OCI-M1 (cell line): Measurements from ENCODE around the gene ASCC3.
"Not testable (repeated sequence)": the region's sequence is repeated elsewhere in the genome, so short reads cannot be mapped to it uniquely, and the experiment has no call there.

Source experiments
- DNase-seq: peaks from one replicate; lab custom pipeline; 2025; lab: John Stamatoyannopoulos, UW

ASCC3 gene

GRCh38 chr6:100880853-100881706, at the start of gene ASCC3:
ASCC3 (minus strand) TSS chr6:100881329; CDS start chr6:100867997, 13,332 bp downstream.
- peak; percentile 96 for DNase-seq

GRCh38 chr6:100925749-100926148, 44.6 kb upstream of the ASCC3 start:
- DNase-seq: no peak

- no peak for DNase-seq
These were observed 43.6 kb upstream of the ASCC3 start for GRCh38 chr6:100924534-100925227.

- no peak for DNase-seq
These were observed 42.5 kb upstream of the ASCC3 start for GRCh38 chr6:100923481-100924165.

- DNase-seq: no peak
These were observed 39.0 kb upstream of the ASCC3 start for GRCh38 chr6:100920028-100920605.

DNA sequence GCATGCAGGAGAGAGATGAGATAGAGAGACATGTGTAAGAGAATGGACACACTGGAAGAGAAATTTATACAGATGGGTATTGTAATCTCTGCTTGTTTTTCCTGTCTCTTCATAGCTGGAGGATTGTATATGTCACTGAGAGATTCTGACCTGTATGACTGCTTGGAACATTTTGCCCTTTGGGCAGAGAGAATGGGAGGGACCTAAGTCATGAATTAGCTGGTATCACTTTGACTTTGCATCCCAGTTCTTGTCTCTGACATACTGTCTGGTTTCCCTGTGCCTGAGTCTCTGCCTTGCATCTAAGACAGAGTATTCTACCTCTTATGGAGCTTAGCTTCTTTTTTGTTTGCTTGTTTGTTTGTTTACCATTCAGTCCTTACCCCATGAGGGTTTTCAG, 37.0 kb upstream of the ASCC3 start:
- DNase-seq: no peak

- peak; percentile 79 for DNase-seq
These were observed 34.7 kb upstream of the ASCC3 start for GRCh38 chr6:100915876-100916275.

- DNase-seq: no peak
These were observed 32.5 kb upstream of the ASCC3 start for GRCh38 chr6:100913400-100914276.

DNA sequence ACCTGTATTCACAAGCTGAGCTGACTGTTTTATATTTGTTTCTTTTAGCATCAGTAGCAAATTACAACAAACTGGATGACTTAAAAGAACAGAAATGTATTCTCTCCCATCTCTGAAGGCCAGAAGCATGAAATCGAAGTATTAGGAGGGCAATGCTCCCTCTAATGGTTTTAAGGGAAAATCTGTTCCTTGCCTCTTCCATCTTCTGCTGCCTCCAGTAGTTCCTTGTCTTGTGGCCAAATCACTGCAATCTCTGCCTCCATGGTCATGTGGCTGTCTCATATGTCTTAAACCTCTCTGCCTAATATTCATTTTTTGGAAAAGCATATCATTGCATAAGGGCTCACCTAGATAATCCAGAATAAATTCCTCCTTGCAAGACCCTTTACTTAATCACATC, 25.2 kb upstream of the ASCC3 start:
- no peak for DNase-seq

DNA sequence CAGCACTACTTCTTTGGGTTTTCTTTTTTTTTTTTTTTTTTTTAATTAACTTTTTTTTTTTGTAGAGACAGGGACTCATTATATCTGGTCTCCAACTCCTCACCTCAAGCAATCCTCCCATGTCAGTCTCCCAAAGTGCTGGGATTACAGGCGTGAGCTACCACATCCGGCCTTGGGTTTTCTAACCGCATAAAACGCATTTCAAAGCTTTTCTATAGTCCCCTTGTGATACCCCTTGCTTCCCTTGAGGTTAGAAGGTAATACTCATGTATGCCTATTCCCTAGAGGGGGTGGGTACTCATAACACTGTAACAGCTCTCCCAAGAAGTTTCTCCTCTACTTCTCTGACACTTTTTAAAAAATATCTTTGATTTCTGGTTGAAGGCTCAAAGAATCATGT, 23.9 kb upstream of the ASCC3 start:
- DNase-seq: no peak

GRCh38 chr6:100904316-100904715, 23.2 kb upstream of the ASCC3 start:
- no peak for DNase-seq

- no peak for DNase-seq
These were observed 20.5 kb upstream of the ASCC3 start for GRCh38 chr6:100901582-100901981.

- DNase-seq: no peak
These were observed 18.1 kb upstream of the ASCC3 start for GRCh38 chr6:100899202-100899601.

DNA sequence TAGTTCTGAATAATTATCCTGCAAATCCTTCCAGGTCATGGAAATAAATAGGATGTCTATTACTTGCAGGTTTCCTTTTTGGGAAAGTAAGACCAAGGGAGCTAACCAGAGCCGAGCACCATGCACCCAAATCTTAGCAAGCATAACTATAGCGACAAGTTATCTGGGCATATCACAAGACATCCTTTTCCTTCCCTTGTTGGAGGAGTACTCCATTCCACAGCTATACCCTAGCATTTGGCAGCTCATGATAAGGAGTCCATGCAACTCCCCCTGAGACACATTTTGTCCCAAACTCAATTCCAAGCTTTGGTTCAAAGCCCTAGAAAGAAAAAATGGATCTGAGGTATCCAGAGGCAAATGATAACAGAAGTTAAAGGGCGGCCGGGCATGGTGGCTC, 16.5 kb upstream of the ASCC3 start:
- no peak for DNase-seq

DNA sequence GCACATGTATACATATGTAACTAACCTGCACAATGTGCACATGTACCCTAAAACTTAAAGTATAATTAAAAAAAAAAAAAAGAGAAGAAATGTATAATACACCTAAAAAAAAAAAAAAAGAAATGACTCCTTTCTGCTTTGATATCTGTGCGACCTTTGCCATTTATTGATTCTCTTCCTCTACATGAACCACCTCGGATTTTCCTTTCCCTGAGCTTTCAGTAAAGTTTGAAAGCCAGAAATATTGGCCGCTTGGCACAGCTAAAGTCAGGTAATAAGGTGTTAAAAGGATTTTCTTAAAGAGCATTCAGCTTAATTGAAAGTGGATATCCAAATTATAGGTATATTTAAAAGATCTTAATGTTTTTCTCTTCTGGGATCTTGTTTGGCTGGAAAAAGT, 12.6 kb upstream of the ASCC3 start:
- no peak for DNase-seq

- no peak for DNase-seq
These were observed 11.6 kb upstream of the ASCC3 start for GRCh38 chr6:100892693-100893092.

GRCh38 chr6:100892116-100892515, 11.0 kb upstream of the ASCC3 start:
- DNase-seq: no peak

DNA sequence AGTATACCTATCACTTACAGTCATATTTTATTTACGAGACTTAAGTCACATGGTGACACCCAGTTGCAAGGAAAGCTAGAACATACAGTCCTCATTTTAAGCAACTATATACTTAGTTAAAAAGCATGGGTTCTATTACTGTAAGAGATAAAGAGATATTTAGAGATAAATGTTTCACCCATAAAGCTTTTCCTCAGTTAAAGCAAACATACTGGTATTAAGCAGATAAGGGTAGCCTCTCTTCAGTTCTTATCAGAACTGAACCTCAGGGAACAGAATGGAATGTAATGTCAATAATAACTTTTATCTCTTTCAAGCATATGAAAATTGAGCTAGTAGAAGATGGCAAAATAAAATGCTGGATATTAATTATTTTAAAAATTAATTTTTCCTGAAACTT, 9.9 kb upstream of the ASCC3 start:
- DNase-seq: no peak

- DNase-seq: not testable (repeated sequence)
These were observed 9.5 kb upstream of the ASCC3 start for GRCh38 chr6:100890646-100891045.

GRCh38 chr6:100889351-100889750, 8.2 kb upstream of the ASCC3 start:
- no peak for DNase-seq

- DNase-seq: no peak
These were observed 4.9 kb upstream of the ASCC3 start for GRCh38 chr6:100886076-100886475.
